K562 (cell line): ENCODE measurements around the gene HSPB2. TPM values are rescaled to one million over a fixed set of nuclear protein-coding genes. Genes with fewer than 3 reads are reported as not detected.
A peak's percentile ranks its signal among the peaks of the same experiment; 100 is the strongest.

Experiments
- COPS2 ChIP-seq: fragments of 450-650 bp; conservative IDR thresholded peaks from 2 replicates; pipeline ENCODE4 v1.6.1; 2016; ENCODE audit warnings: mild to moderate bottlenecking, moderate library complexity
- CXXC5 ChIP-seq: fragments of 250-450 bp; sonication (Bioruptor Pico); IDR thresholded peaks from 2 replicates; pipeline ENCODE4 v1.8.0; 2022; ENCODE audit warnings: inconsistent platforms, mild to moderate bottlenecking, moderate library complexity
- EP300 ChIP-seq: IDR thresholded peaks from 2 replicates; pipeline ENCODE4 v1.6.1; 2012; ENCODE audit warnings: low read length, improper control_type of control experiment
- ERF ChIP-seq: fragments of 450-650 bp; formaldehyde crosslinking; IDR thresholded peaks from 2 replicates; pipeline ENCODE4 v1.4.0; 2020; ENCODE audit warnings: mild to moderate bottlenecking, mixed read lengths
- EWSR1 ChIP-seq: fragments of 450-650 bp; IDR thresholded peaks from 2 replicates; pipeline ENCODE4 v1.6.1; 2018; ENCODE audit warnings: borderline replicate concordance, mild to moderate bottlenecking, low read depth, moderate library complexity; ENCODE audit not compliant: partially characterized antibody
- HDAC3 ChIP-seq: fragments of 450-650 bp; IDR thresholded peaks from 2 replicates; pipeline ENCODE4 v1.6.1; 2018; ENCODE audit warnings: borderline replicate concordance, mild to moderate bottlenecking, moderate library complexity; ENCODE audit not compliant: partially characterized antibody
- HMGXB4 ChIP-seq: sonication (generic); formaldehyde crosslinking; IDR thresholded peaks from 2 replicates; pipeline ENCODE4 v1.8.1; 2023; ENCODE audit warnings: mild to moderate bottlenecking, missing genetic modification reagents
- MCM5 ChIP-seq: fragments of 450-650 bp; IDR thresholded peaks from 2 replicates; pipeline ENCODE4 v1.6.1; 2016; ENCODE audit warnings: low read depth
- RBBP5 ChIP-seq: fragments of 200-600 bp; sonication (generic); IDR thresholded peaks from 2 replicates; pipeline ENCODE4 v1.6.1; 2012; ENCODE audit warnings: borderline replicate concordance, mild to moderate bottlenecking, low read length, control low read depth, inconsistent platforms; ENCODE audit not compliant: insufficient read depth, poor library complexity, severe bottlenecking
- SAP30 ChIP-seq: fragments of 200-600 bp; sonication (generic); IDR thresholded peaks from 2 replicates; pipeline ENCODE4 v1.6.1; 2012; ENCODE audit warnings: borderline replicate concordance, low read depth, mild to moderate bottlenecking, moderate library complexity, low read length, control low read depth, inconsistent platforms; ENCODE audit not compliant: insufficient read depth, poor library complexity, severe bottlenecking
- SP1 ChIP-seq: sonication (generic); formaldehyde crosslinking; IDR thresholded peaks from 2 replicates; pipeline ENCODE4 v1.8.1; 2022; ENCODE audit warnings: mild to moderate bottlenecking, missing genetic modification reagents
- TAL1 ChIP-seq: fragments of 450-650 bp; IDR thresholded peaks from 2 replicates; pipeline ENCODE4 v1.6.1; 2016; ENCODE audit warnings: mild to moderate bottlenecking
- ZNF23 ChIP-seq: fragments of 250-450 bp; sonication (Bioruptor Pico); IDR thresholded peaks from 2 replicates; pipeline ENCODE4 v1.4.0; 2020; ENCODE audit warnings: mild to moderate bottlenecking
- ZNF324 ChIP-seq: fragments of 250-450 bp; sonication (Bioruptor Pico); IDR thresholded peaks from 2 replicates; pipeline ENCODE4 v1.4.0; 2020; ENCODE audit warnings: mild to moderate bottlenecking
- ZNF717 ChIP-seq: fragments of 250-450 bp; sonication (Bioruptor Pico); IDR thresholded peaks from 2 replicates; pipeline ENCODE4 v1.5.0; 2021
- polyA plus RNA-seq, 8 experiments: library from polyadenylated mRNA; depleted of rRNA in 4 of 8; stranded (reverse) in 5 of 8; unstranded in 3 of 8; fragments of >200 nt; fragmentation: Nextera tagmentation in 2 of 8; fragmentation: Illumina TruSeq in 1 of 8; extraction: Ambion mirVana in 2 of 8; extraction: Trizol in 1 of 8; gene quantifications; 2 replicates each; pipeline versions ENCODE4 v1.2.1 to v1.2.3, GENCODE V29; 2011 to 2014; ENCODE audit warnings: inconsistent platforms in 1 of 8, missing spikeins in 1 of 8
- total RNA-seq, 7 experiments: library from RNA; depleted of rRNA in 6 of 7; stranded (reverse); fragments of >200 nt in 6 of 7; fragmentation: Illumina TruSeq in 2 of 7; extraction: Trizol in 2 of 7; gene quantifications; 2 replicates each; pipeline versions ENCODE4 v1.2.1 to v1.2.3, GENCODE V29; 2011 to 2021; ENCODE audit warnings: low replicate concordance in 1 of 7
- TF ChIP-seq, protein P1 (sequence below): IDR thresholded peaks from 3 replicates; pipeline ENCODE4 v1.6.1; 2011; ENCODE audit warnings: borderline replicate concordance, mild to moderate bottlenecking; ENCODE audit not compliant: insufficient read length, insufficient read depth
- TF ChIP-seq, protein P2 (sequence below): sonication (generic); formaldehyde crosslinking; IDR thresholded peaks from 2 replicates; pipeline ENCODE4 v1.8.0; 2022; ENCODE audit warnings: mild to moderate bottlenecking, missing genetic modification reagents, borderline replicate concordance
- TF ChIP-seq, protein P3 (sequence below): fragments of 250-450 bp; sonication (Bioruptor Pico); IDR thresholded peaks from 2 replicates; pipeline ENCODE4 v1.5.0; 2021
- TF ChIP-seq, protein P4 (sequence below): fragments of 450-650 bp; formaldehyde crosslinking; conservative IDR thresholded peaks from 2 replicates; pipeline ENCODE4 v1.4.0; 2022; ENCODE audit warnings: mild to moderate bottlenecking, missing genetic modification characterization

Gene HSPB2
- total and polyA plus RNA-seq, 9 of the 15 experiments (the other 6 are each of a cell fraction or from before 2014, with no cell fraction given) = 0.06 to 0.35 (median 0.11) TPM; not detected in 5

- TF ChIP-seq HMGXB4 (CRISPR knock-in tag) (no peak), SAP30 (no peak), HDAC3 (no peak), EP300 (peak; percentile 66), ZNF324 (CRISPR knock-in tag) (no peak), ZNF23 (no peak), ERF (no peak), RBBP5 (no peak), SP1 (peak; percentile 23; the same call in 1 of the 2 replicates), EWSR1 (no peak), TAL1 (peak; percentile 90), ZNF717 (no peak), COPS2 (no peak), MCM5 (no peak), CXXC5 (no peak)
- TF ChIP-seq, protein P1, sequence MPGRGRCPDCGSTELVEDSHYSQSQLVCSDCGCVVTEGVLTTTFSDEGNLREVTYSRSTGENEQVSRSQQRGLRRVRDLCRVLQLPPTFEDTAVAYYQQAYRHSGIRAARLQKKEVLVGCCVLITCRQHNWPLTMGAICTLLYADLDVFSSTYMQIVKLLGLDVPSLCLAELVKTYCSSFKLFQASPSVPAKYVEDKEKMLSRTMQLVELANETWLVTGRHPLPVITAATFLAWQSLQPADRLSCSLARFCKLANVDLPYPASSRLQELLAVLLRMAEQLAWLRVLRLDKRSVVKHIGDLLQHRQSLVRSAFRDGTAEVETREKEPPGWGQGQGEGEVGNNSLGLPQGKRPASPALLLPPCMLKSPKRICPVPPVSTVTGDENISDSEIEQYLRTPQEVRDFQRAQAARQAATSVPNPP = no peak
- TF ChIP-seq, protein P2, sequence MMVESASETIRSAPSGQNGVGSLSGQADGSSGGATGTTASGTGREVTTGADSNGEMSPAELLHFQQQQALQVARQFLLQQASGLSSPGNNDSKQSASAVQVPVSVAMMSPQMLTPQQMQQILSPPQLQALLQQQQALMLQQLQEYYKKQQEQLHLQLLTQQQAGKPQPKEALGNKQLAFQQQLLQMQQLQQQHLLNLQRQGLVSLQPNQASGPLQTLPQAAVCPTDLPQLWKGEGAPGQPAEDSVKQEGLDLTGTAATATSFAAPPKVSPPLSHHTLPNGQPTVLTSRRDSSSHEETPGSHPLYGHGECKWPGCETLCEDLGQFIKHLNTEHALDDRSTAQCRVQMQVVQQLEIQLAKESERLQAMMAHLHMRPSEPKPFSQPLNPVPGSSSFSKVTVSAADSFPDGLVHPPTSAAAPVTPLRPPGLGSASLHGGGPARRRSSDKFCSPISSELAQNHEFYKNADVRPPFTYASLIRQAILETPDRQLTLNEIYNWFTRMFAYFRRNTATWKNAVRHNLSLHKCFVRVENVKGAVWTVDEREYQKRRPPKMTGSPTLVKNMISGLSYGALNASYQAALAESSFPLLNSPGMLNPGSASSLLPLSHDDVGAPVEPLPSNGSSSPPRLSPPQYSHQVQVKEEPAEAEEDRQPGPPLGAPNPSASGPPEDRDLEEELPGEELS (CRISPR knock-in tag) = 0 out of 2 replicates have a peak, but pooled peaks have one; percentile 24
- TF ChIP-seq, protein P3, sequence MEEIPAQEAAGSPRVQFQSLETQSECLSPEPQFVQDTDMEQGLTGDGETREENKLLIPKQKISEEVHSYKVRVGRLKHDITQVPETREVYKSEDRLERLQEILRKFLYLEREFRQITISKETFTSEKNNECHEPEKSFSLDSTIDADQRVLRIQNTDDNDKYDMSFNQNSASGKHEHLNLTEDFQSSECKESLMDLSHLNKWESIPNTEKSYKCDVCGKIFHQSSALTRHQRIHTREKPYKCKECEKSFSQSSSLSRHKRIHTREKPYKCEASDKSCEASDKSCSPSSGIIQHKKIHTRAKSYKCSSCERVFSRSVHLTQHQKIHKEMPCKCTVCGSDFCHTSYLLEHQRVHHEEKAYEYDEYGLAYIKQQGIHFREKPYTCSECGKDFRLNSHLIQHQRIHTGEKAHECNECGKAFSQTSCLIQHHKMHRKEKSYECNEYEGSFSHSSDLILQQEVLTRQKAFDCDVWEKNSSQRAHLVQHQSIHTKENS (CRISPR knock-in tag) = no peak
- TF ChIP-seq, protein P4, sequence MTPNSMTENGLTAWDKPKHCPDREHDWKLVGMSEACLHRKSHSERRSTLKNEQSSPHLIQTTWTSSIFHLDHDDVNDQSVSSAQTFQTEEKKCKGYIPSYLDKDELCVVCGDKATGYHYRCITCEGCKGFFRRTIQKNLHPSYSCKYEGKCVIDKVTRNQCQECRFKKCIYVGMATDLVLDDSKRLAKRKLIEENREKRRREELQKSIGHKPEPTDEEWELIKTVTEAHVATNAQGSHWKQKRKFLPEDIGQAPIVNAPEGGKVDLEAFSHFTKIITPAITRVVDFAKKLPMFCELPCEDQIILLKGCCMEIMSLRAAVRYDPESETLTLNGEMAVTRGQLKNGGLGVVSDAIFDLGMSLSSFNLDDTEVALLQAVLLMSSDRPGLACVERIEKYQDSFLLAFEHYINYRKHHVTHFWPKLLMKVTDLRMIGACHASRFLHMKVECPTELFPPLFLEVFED (CRISPR knock-in tag) = no peak
These were observed 1.6 kb upstream of the HSPB2 start (continued) for GRCh38 chr11:111910676-111911562.
